Islet precursor cell (in vitro differentiated cells): Measurements from ENCODE around the gene AUTS2.

Experiments
- DNase-seq: peaks from one replicate; pipeline ENCODE4 v3.0.0-alpha.2; 2018

AUTS2 gene

DNA sequence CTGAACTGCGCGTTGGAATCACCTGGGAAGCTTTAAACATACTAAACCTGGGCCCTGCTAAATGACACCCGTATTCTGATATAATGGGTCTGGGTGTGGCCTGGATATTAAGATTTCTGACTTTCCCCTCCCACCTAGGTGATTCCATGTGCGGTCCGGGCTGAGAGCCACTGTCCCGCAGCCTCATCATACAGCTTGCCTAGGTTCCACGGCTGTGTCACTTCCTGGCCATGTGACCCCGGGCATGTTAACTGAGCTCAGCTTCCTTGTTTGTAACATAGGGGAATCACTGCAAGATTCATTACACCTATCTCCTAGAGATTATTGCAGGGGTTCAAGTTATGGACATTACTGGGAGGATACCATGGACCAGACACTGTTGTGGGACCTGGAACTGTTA is 1061.0 kb downstream of the AUTS2 start:
- DNase-seq: no peak

- DNase-seq: no peak
These were observed 1062.0 kb downstream of the AUTS2 start for GRCh38 chr7:70660154-70660818.

- DNase-seq: no peak
These were observed 1062.5 kb downstream of the AUTS2 start for GRCh38 chr7:70660819-70661191.

DNA sequence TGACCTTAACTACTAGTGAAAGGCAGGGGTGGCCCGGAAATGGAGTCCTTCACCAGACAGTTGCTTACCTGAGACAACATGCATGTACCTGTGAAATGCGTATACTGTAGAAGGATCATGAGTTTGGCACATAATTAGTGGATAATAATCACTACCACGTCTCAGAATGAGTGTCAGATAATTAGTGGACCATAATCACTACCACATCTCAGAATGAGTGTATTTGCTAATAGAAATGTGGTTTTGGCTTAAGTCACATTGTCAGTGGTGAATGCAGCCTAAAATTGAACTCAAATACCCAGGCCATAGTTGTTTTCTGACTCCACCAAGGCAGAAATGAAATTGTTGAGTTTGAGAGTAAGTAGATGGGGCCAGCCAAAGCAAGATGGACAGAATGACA is 1065.4 kb downstream of the AUTS2 start:
- no peak for DNase-seq

DNA sequence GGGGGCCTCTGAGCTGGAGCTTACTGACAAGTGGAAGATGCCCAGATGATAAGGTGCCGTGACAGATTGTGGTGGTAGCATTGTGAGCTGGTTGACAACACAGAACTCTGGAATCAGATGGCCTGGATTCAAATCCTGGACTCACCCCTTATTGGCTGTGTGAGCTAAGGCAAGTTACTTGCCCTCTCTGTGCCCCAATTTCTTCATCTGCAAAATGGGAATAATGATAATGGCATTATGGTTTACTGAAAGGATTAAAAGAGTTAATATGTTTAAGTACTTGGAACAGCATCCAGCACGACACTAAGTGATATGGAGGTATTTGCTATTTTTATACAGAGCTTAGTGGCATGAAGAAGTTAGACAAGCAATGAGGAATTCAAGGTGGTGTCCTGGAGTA is 1067.7 kb downstream of the AUTS2 start:
- DNase-seq: no peak

DNA sequence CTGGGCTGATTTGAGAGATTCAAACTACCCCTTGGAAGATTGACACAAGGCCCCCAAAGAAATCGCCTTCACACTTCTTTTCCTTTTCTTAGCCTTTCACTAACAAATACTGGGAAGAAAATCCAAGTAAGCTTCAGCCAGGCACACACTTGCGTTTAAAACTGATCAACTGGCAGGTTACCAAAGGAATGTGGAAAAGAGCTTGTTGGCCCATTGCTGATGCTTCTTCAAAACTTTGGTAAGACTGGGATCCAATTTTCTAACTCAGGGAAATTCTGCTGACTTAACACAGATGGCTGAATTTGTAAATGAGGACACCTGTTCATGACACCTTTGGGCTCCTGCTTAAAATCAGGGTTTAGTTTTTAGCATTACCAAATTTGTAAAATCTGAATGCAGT is 1069.1 kb downstream of the AUTS2 start:
- no peak for DNase-seq

- DNase-seq: no peak
These were observed 1070.5 kb downstream of the AUTS2 start for GRCh38 chr7:70668606-70669358.

GRCh38 chr7:70669854-70670253 is 1071.6 kb downstream of the AUTS2 start:
- DNase-seq: no peak

DNA sequence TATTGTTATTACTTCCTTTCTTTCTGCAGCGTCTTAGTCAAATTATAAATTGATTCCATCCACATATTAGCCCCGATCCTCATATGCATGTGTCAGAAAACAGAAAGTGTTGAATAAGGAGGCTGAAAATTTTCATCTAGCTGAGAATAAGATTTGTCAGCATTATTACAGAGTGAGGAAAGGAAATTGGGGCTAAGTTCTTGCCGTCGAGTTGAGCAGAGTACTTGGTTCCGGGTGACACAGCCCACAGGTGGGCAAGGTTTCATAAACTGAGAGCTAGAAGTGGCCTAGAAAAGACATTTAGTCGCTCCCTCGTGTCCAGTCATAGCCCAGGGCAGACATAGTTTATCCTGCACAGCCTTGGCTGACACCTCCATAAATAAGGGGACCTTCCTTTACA is 1072.0 kb downstream of the AUTS2 start:
- DNase-seq: no peak

- DNase-seq: peak; percentile 67
These were observed 1075.7 kb downstream of the AUTS2 start for GRCh38 chr7:70673778-70674570.

- no peak for DNase-seq
These were observed 1076.3 kb downstream of the AUTS2 start for GRCh38 chr7:70674571-70675010.

DNA sequence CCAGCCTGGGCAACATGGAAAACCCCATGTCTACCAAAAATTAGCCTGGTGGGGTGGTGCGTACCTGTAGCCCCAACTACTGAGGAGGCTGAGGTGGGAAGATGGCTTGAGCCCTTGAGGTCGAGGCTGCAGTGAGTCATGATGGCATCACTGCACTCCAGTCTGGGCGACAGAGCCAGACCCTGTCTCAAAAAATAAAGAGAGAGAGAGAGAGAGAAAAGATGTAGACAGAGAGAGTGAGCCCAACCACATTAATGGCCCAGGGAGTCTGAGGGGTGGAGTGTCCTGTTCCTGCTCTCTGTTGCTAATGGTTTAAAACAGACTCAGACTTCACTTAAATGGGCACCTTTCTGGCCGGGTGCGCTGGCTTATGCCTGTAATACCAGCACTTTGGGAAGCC is 1078.0 kb downstream of the AUTS2 start:
- DNase-seq: peak; percentile 75

GRCh38 chr7:70678621-70679251 is 1080.5 kb downstream of the AUTS2 start:
- peak; percentile 89 for DNase-seq

- DNase-seq: no peak
These were observed 1081.4 kb downstream of the AUTS2 start for GRCh38 chr7:70679661-70680060.

DNA sequence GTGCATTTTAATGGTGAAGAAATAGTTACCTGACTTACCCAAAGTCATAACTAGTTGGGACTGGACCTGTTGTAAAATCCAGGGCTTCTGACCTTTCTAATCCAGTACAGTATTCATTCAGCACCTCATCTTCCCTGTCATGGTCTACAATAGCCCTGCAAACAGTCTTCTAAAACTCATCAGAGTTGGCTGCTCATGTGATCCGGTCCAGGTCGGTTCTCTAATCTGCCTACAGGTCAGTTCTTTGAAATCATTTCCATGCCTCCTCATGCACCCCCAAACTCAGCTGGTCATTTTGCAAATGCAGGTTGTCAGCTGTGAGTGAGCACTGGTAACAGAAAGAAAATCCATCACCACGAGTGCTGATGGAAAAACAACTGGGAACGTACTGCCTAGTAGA is 1082.0 kb downstream of the AUTS2 start:
- DNase-seq: no peak

DNA sequence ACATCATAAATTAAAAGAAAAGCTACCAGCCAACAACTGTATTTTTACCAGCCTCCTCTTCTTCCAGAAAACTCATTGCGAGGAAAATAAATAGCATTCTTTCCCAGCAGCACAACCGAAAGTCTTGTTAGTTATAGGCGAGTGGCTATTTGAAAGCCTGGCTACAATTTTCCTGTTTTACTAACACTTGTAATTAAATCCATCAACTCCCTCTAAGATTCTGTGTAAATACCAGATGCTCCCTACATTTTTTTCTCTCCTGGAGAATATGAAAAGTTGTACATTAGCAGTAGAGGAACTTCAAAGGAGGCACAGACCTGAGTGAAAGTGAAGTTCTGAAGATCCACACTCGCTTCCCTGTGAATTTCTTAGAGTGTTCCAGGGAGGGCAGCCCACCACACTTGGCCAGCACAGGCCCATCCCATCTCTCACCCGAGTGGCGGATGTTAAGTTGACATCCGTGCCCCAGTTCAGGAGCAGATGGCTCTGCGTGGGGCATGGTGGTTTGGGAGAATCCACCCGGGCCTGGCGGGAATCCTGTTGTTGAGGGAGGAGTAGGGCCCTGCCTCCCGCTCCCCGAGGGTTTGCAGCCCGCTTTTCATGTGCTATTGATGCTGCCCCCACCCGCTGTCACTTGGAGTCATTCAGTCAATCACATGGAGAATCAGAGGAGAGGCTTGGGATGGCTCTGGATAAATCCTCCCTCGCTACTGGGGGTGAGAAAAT is 1082.6 kb downstream of the AUTS2 start:
- no peak for DNase-seq

GRCh38 chr7:70681469-70682350 is 1083.4 kb downstream of the AUTS2 start:
- no peak for DNase-seq

GRCh38 chr7:70684173-70684572 is 1085.9 kb downstream of the AUTS2 start:
- DNase-seq: no peak

DNA sequence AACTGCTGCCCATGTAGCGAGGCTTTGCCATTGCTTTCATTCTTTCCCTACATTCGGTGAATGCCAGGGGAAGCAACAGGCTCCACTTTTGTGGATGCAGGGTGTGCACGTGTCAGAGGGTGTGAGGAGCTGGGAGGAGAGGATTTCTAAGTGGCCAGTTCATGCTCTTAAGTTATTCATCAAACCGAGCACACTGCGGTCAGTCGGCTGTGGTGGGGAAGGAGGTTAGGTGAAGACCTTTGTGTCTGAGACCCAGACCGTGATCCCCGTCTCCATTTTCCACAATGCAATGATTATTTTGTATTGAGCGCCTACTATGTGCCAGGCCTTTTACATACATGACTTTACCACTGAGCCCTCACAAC is 1095.0 kb downstream of the AUTS2 start:
- no peak for DNase-seq

DNA sequence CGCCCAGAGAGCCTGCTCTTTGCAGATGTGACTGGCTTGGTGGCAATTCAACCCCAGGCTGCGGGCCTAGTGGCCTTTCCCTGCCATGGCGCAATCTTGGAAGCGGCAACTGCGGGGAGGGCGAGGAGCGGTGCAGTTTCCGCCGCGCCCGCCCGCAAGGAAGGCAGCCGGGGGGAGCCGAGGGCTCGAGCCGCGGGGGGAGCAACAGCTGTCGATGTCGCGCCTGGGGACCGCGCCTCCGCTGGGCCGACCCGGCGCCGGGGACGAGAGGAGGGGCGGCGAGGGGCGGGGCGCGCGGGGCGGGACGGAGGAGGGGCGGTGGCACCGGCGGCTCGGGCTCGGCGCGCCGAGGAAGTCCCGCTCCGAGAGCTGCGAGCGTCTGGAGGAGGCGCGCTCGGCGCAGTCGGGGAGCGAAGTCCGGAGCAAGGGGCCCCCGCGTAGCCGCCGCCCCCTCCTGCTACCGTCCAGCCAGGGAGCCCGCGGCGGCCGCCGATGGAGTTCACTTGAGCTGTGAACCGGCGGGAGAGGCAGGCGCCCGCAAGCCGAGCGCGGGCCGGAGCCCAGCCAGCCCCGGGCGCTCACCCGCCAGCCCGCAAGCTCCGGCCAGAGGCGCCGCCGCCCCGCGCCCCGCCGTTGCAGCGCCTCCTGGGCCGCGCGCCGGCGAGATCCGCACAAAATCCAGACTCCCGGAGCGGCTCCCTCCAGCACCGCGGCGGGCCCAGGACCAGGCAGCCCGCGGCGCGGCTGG is 1095.6 kb downstream of the AUTS2 start:
- peak; percentile 85 for DNase-seq

- DNase-seq: peak; percentile 62
These were observed 1096.2 kb downstream of the AUTS2 start for GRCh38 chr7:70694434-70694970.
